Hematopoietic multipotent progenitor cell treated with erythropoietin and hydrocortisone succinate and interleukin-3 and kit ligand, for 4 days (in vitro differentiated cells): ENCODE measurements around the gene ASF1A.
"Not testable (repeated sequence)": the region's sequence is repeated elsewhere in the genome, so short reads cannot be mapped to it uniquely, and the experiment has no call there.

ENCODE experiments used
- DNase-seq: peaks from one replicate; pipeline ENCODE4 v3.0.0-alpha.2; 2015

ASF1A gene

DNA sequence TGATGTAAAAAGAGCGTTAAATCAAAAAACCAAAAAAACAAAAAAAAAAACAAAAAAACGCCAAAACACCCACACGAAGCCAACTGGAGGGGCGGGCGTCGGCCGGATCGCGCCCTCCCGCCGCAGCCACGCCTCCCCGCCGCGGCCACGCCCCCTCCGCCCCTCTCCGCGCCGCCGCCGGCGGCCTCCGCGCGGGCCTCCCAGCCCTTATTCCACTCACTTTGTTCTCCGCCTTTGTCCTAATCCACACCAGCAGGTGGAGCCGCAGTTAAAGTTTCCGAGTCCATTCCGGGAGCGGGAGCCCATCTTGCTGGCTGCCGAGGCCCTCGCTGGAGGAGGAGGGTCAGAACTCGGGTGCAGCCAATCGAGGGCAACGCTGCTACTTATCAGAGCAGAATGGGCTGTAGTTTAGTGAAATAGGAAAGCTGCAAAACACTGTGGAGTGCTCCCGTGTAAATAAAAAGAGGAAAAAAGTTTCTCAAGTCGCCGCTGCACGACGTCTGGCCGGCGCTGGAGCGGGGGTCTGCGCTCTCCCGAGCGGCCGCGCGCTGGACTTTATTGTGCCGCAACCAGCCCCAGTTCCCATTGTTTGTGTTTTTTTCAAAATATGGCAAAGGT, at the start of gene ASF1A:
ASF1A (plus strand) TSS at position 346 of the 618 bp plus-strand sequence; CDS start at position 608, 262 bp downstream.
- peak; percentile 99 for DNase-seq

DNA sequence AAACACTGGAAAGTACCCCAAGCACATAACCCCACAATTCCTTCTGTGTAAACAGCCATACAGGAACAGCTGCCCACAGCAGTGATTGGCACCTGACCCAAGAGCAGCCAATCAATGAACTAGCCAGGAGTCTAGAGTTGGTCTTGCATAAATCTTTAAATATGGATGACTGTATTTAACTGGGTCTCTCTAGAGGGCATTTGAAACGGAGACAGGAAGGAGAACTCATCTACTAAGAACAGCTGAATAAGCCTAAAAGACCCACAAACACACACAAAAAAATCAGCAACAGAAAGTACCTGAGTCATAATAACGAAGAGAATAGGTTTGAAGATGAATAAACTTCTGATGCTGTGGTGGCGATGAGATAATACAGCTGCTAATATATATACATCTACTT, 49.0 kb upstream of the ASF1A start:
- no peak for DNase-seq

DNA sequence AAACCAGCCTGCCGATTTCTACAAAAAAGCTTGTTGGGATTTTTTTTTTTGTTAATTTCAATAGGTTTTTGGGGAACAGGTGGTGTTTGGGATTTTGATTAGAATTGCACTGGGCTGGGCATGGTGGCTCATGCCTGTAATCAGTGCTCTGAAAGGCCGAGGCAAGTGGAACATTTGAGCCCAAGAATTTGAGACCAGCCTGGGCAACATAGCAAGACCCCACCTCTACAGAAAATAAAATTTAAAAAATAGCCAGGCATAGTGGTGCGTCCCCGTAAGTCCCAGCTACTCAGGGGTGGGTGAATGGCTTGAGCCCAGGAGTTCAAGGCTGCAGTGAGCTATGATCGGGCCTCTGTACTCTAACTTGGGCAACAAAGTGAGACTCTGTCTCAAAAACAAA, 40.5 kb upstream of the ASF1A start:
- no peak for DNase-seq

DNA sequence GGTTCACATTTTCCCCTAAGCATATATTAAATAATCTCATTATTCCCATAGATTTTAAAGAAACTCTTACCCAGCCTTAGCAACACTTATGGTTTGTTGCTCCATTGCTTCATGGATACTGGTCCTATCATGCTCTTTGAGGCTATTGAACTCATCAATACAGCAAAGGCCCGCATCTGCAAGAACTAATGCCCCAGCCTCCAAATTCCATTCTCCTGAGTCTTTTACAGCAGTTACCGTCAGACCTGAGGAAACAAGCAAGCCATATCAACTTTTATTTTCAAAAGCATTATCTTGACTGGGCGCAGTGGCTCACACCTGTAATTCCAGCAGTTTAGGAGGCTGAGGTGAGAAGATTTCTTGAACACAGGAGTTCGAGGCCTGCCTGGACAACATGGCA, 37.7 kb upstream of the ASF1A start:
- DNase-seq, result no peak

DNA sequence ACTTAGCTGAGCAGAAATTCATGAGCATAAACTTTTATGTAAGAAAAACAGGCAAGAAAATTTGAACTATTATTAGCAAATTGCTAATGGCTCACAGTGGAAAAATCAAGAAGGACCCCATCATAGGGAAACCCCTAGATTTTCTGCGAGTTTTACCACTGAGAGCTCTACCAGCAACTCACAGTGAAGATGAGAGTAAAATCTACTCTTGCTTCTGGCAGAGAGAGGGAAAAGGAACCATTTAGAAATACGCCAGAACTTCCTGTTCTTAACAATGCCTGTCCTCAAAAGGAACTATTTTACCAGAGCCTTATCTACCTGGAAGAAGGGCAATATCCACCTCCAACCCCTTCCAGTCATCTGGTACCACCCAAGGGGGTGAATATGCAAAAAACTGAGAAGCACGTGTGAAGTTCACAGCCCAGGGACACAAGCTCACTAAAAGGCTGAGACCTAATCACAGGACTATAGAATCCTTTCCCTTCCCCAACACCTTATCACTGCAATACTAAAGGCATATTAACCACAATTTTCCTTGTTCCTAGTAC, 34.4 kb upstream of the ASF1A start:
- peak; percentile 13 for DNase-seq

DNA sequence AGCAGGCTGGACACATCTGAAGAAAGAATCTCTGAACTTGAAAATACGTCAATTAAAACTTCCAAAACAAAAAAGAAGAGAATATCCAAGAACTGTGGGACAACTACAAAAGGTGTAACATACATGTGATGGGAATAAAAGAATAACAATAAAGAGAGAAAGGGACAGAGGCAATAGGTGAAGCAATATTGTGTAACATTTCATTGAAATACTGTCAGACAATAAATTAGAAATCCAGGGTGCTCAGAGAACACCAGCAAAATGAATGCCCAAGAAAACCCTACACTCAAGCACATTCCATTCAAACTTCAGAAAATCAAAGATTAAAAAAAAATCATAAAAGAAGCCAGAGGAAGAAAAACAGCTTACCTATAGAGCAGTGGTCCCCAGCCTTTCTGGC, 33.6 kb upstream of the ASF1A start:
- no peak for DNase-seq

DNA sequence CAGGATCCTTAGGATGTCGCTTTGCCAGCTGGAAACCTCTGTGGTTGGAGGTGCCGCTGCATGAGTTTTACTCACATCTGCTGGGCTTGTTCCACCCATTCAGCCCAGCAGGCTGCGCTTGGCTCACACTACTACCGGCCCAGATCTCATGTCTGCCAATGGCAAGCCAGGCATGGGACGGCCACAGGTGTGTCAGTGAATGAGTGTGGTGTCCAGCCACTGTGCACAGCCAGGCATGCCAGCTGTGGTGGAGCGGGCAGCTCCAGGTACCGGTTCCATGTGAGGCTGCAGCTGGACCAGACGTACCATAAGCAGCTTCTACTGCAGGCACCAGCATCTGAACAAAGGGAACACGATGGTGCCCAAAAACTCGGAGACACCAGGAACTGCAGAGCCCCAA, 33.1 kb upstream of the ASF1A start:
- DNase-seq, result no peak

DNA sequence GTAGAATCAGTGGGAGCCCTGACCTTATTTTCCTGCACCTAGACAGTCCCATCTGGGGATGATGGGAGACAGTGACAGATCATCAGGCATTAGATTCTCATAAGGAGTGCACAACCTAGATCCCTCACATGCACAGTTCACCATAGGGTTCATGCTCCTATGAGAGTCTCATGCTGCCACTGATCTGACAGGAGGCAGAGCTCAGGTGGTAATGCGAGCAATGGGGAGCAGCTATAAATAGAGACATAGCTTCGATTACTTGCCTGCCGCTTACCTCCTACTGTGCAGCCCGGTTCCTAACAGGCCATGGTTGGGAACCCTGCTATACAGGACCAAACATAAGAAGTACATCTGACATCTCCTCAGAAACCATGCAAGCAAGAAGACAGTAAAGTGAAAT, 31.5 kb upstream of the ASF1A start:
- DNase-seq, result no peak

DNA sequence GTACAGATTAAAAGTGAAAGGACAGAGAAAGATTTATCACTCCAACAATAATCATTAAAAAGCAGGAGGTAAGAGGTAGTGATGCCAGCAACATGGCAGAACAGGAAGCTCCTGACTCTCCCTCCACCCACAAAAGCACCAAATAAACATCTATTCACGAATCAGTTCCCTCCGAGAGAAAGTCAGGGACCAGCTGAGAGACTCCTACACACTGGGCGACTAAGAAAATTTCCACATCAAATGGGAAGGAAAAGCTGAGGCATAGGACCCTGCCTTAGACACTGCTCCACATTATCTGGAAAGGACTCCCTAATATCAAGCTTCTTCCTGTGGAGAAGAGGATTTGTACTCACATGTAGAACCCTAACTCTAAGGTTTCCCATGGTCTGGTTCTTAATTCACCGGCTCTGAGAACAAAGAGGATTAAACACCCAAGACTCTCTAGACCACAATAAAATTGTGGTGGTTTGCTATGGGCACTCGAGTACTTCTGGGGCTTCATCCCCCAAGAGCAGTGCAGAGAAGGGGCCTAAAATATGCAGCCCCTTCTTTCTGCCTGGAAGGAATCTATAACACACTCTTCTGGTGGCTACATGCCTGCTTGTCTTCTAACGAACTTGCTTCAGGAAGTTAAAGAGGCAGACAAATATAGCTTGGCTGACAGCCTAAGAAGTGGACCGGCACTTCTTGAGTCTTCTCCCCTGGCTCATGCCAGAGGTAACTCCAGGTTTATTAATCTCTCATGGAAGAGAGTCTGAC, 29.4 kb upstream of the ASF1A start:
- DNase-seq, result peak; percentile 56

DNA sequence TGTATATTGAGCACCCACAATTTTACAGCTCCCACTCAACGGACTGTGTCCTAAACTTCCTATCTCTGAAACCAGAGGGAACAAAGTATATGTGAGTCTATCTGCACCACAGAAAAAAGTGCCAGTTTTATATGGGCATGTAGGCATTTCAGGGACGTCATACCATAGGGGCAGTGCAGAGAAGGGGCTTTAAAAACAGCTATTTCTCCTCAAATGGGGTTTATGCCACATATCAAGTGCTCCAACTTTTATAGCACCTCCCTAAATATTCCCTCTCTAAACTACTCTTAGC, 28.9 kb upstream of the ASF1A start:
- DNase-seq, result no peak

DNA sequence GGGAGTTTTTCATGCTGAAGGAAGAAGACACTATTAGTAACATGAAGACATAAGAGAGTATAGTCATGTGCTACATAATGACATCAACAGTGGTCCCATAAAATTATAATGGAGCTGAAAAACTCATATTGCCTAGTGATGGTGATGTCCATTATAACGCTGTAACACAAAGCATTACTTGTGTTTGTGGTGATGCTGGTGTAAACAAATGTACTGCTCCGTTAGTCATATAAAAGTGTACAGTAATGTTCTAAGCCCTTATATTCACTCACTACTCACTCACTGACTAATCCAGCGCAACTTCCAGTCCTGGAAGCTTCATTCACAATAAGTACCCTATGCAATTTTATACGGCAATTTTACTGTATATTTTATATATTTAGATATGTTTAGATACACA, 26.8 kb upstream of the ASF1A start:
- DNase-seq, result no peak

DNA sequence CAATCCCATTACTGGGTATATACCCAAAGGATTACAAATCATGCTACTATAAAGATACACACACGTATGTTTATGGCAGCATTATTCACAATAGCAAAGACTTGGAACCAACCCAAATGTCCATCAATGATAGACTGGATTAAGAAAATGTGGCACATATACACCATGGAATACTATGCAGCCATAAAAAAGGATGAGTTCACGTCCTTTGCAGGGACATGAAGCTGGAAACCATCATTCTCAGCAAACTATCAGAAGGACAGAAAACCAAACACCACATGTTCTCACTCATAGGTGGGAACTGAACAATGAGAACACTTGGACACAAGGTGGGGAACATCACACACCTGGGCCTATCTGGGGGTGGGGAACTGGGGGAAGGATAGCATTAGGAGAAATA, 25.1 kb upstream of the ASF1A start:
- not testable (repeated sequence) for DNase-seq

DNA sequence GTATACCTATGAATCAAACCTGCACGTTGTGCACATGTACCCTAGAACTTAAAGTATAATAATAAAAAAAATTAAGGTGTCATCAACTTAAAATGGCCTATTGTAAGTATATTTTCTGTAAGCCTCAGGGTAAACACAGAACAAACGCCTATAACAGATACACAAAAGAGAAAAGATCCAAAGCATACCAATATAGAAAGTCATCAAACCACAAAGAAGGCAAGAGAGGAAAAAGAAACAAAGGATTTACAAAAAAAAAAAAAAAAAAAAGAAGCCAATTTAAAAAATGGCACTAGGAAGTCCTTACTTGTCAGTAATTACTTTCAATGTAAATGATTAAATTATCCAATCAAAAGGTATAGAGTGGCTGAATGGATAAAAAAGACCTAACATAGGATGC, 24.6 kb upstream of the ASF1A start:
- DNase-seq, result no peak

DNA sequence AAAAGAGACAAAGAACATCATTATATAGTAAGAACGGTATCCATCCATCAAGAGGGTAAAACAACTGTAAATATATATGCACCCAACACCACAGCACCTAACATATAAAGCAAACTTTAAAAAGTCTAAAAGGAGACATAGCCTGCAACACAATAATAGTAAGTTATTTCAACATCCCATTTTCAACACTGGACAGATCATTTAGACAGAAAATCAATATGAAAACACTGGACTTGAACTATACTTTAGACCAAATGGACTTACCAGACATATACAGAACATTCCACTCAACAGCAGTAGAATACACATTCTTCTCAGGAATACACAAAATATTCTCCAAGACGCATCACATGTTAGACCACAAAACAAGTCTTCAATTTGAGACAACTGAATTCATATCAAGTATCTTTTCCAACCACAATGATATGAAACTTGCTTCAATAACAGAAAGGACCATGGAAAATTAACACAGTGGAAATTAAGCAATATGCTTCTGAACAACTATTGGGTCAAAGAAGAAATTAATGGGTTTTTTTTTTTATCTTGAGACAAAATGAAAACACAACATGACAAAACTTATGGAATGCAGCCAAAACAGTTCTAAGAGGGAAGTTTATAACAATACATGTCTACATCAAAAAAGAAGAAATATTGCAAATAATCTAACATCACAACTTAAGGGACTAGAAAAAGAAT, 23.9 kb upstream of the ASF1A start:
- peak; percentile 56 for DNase-seq

DNA sequence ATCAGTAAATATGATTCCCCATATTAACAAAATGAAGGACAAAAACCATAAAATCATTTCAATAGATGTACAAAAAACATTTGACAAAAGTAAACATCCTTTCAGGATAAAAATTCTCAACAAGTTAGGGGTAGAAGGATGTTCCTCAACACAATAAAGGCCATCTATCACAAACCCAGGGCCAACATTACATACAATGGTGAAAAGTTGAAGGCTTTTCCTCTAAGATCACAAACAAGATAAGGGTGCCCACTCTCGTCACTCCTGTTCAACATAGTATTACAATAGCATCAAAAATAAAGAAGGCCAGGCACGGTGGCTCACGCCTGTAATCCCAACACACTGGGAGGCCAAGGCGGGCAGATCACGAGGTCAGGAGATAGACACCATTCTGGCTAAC, 22.6 kb upstream of the ASF1A start:
- DNase-seq, result no peak

DNA sequence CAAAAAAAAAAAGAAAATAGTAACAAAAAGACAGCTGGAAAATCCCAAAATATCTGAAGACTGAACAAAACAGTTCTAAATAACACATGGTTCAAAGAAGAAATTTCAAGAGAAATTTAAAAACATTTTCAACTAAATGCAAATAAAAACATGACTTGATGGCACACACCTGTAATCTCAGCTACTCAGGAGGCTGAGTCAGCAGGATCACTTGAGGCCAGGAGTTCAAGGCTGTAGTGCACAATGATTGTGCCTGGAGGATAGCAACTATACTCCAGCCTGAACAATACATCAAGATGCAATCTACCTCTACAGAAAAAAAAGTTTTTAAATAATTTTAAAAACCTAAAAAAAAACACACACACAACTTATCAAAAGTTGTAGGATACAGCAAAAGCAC, 21.6 kb upstream of the ASF1A start:
- DNase-seq, result no peak

DNA sequence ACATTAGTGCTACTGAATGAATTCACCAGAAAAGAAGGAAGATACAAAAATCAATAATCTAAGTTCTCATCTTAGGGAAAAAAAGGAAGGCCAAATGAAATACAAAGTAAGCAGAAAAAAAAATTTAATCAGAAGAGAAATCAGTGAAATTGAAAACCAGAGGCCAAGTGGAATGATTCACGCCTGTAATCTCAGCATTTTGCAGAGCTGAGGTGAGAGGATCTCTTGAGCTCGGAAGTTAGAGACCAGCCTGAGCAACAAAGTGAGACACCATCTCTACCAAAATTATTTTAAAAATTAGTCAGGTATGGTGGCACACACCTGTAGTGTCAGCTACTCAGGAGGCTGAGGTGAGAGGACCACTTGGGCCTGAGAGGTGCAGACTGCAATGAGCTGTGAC, 21.2 kb upstream of the ASF1A start:
- DNase-seq, result no peak

DNA sequence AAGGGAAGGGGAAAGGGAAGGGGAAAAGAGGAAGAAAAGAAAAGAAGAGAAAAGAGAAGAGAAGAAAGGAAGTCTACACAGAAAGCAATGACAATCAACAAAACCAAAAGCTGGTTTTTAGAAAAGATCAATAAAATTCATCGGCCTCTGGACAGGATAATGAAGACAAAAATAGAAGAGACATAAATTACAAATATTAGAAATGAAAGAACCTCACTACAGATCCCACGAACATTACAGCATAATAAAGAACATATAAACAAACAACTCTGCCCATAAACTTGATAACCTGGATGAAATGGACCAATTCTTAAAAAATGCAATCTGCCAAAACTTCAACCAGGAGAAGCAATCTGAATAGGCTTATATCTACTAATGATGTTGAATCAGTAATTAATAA, 20.7 kb upstream of the ASF1A start:
- no peak for DNase-seq

DNA sequence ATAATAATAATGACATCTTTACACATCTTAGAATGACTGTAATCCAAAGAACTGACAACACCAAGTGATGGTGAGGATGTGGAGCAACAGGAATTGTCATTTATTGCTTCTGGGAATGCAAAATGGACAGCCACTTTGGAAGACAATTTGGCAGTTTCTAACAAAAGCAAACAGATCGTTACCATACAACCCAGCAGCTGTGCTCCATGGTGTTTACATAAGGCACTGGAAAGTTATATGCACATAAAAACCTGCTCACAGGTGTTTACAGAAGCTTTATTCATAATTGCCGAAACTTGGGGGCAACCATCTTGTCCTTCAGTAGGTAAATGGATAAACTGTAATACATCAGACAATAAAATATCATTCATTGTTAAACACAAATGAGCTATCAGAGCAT, 18.3 kb upstream of the ASF1A start:
- no peak for DNase-seq

DNA sequence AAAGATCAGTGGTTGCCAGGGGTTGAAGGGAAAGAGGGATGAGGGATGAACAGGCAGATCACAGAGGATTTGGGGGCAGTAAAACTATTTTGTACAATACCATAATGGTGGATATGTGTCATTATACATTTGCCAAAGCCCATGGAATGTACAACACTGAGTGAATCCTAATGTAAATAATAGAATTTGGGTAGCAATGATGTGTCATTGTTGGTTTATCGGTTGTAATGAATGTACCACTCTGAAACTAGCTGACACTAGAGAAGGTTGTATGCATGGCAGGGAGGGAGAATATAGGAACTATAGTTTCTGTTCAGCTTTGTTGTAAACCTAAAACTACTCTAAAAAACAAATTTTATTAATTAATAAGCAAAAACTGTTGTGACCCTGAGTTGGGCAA, 17.8 kb upstream of the ASF1A start:
- no peak for DNase-seq

DNA sequence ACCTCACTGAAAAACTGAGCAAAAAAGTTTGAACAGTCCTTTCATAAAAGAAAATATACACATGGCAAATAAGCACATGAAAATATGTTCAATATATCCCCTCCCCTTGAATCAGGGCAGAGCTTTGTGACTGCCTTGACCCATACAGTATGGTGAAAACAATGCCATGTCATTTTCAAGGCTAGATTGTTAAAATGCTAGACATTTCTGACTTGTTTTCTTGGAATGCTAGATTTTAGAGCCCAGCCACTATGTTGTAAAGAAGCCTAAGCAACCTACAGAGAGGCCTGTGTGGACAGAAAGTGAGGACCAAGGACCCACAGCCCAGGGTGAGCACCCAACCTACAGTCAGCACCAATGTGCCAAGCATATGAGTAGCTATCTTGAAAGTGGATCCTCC, 17.1 kb upstream of the ASF1A start:
- no peak for DNase-seq

DNA sequence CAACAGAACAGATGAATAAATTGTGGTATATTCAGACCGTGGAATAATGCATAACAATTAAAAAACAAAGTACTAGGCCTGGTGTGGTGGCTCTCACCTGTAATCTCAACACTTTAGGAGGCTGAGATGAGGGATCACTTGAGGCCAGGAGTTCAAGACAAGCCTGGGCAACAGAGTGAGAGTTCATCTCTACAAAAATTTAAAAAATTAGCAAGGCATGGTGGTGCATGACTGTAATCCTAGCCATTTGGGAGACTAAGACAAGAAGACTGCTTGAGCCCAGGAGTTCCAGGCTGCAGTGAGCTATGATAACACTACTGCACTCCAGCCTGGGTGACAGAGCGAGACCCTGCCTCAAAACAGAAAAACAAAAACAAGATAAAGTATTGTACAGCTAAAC, 16.1 kb upstream of the ASF1A start:
- DNase-seq, result no peak

DNA sequence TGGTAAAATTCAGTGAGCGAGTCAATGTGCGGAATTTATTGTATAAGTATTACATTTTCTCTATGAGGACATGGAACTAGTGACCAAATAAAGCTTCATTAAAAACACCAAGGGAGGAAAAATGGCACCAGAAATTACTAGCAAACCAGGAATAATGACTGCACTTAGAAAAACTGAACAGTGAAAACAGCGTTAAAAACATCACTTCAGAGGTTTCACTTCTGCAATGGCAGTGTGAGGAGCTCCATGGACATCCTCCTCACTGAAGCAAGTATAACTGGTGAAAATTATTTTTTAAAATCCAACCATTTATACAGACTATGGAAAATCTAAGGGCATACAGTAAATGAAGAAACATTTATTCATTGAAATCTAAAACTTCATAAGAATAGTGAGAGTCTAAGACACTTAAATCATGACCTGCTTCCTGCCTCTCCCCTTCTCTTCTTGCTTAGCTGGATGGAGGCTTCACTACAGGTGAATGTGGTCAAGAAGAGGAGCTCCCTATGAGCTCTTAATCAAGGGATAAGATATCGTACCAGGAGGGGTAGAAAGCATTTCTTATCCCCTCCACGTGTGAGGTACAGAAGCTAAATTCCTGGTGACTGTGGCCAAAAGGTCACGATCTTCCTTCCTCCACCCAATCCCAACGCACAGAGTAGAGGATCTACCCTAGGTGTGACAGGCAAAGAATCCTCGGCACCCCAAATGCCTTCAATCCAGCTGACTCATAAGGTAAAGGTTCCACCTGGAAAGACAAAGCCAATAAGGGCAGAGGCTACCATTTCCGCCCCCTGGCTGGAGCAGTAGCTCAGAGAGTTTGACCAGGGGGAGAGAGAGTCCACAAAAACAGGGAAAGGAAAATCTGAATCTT, 12.3 kb upstream of the ASF1A start:
- DNase-seq, result no peak
